GM21825 (cell line): ENCODE measurements around the gene SYCN.
"Not testable (repeated sequence)": the region's sequence is repeated elsewhere in the genome, so short reads cannot be mapped to it uniquely, and the experiment has no call there.

ENCODE experiments used
- ATAC-seq: cut with Tn5 transposase; IDR thresholded peaks from one replicate; pipeline ENCODE4 v1.9.1; 2021; ENCODE audit warnings: mild to moderate bottlenecking, moderate library complexity; ENCODE audit not compliant: unreplicated experiment

SYCN gene, protein sequence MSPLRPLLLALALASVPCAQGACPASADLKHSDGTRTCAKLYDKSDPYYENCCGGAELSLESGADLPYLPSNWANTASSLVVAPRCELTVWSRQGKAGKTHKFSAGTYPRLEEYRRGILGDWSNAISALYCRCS

DNA sequence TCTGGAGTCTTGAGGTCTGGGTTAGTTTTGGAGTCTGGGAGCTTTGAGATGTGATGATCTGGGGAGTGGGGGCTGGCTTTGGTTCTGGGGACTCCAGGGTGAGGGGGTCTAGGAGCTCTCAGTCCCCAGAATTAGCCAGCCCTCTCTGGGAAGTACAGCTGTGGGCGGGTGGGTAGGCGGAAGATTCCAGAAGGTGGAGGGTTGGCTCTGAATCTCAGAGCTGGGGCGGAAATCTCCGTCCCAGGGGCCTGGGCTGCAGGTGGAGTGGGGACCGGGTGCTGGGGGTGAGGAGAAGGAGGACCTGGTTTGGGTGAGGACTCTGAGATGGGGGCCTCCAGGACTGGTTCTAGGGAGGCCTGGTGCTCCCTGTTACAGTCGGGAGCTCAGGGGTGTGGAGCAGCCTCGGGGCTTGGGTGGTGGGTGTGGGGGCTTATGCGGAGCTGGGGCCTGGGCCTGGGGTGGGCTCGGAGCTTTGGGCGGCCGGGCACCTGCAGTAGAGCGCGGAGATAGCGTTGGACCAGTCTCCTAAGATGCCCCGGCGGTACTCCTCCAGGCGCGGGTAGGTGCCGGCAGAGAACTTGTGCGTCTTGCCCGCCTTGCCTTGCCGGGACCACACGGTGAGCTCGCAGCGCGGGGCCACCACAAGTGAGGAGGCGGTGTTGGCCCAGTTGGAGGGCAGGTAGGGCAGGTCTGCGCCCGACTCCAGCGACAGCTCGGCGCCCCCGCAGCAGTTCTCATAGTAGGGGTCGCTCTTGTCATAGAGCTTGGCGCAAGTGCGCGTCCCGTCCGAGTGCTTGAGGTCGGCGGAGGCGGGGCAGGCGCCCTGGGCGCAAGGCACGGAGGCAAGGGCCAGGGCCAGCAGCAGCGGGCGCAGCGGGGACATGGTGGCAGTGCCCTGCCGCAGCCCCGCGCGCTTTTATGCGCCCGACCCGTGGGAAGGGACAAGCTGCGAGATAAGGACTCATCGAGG lies at the start of gene SYCN:
TSS of gene SYCN (minus strand) at position 892 of the 970 bp plus-strand sequence. CDS start at position 883, 9 bp downstream.
- no peak for ATAC-seq

DNA sequence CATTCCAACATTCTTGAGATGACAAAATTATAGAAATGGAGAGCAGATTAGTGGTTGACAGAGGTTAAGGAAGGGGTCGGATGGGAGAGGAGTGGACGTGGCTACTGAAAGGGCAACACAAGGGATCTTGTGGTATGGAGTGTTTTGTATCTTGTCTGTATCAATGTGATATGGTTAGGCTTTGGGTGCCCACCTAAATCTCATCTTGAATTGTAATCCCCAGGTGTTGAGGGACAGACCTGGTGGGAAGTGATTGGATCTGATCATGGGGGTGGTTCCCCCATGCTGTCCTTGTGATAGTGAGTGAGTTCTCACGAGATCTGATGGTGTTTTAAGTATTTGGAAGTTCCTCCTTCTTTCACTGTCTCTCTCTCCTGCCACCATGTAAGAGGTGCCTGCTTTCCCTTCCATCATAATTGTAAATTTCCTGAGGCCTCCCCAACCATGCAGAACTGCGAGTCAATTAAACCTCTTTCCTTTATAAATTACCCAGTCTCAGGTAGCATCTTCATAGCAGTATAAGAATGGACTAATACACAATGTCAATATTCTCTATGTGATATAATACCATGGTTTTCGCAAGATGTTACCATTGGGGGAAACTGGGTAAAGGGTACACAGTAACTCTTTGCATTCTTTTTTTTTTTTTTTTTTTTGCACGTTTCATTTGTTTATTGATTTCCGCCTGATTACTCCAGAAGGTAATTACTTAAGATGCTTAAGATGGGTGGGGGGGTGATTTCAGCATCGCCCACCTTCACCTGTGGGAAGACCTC lies 49.5 kb upstream of the SYCN start:
- no peak for ATAC-seq

DNA sequence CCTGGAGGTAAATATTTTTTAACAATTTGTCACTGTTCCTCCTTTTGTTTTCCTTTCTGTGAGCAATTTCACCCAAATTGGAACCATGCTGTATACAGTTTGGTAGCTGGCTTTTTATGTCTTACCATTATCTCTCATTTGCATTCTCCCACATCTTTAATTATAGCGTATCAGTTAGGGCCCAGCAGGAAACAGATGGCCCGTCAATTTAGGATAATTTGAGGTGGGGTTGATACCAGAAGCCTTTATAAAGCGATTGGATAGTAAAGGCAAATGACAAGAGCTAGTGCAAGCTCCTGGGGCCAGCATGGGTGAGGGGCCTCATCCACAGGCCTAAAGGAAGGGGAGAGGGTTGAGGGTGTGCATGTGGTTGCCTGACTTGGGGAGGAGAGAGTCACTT lies 48.4 kb upstream of the SYCN start:
- ATAC-seq, result no peak

DNA sequence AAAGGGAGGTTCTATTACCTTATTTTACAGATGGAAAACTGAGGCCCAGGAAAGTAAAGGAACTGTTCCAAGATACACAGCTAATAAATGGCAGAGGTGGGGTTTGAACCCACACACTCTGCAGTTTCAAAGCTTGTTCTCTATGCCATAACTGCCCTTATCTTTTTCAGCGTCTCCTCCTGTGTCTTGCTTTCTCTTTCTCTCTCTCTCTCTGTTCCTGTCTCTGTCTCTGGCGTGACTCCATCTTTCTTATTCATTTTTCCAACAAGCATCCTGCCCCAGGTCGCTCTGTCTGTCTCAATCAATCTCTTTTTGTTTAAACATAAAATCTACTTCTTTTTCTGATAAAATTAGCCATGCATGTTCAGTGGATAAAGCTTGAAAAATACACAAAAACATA lies 47.8 kb upstream of the SYCN start:
- no peak for ATAC-seq

DNA sequence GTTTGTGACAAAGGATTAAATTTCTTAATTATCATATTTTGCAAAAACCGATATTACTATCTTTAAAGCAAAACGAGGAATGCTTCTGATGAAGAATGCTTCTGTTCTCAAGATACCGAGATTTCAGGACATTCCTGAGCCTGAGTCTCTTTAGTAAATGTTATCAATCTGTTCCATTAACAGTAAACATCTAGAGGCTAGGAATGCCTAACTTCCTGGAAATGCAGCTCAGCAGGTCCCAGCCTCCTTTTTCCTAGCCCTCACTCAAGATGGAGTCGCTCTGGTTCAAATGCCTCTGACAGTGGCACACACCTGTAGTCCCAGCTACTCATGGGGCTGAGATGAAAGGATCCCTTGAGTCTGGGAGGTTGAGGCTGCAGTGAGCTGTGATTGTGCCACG lies 47.0 kb upstream of the SYCN start:
- ATAC-seq, result no peak

DNA sequence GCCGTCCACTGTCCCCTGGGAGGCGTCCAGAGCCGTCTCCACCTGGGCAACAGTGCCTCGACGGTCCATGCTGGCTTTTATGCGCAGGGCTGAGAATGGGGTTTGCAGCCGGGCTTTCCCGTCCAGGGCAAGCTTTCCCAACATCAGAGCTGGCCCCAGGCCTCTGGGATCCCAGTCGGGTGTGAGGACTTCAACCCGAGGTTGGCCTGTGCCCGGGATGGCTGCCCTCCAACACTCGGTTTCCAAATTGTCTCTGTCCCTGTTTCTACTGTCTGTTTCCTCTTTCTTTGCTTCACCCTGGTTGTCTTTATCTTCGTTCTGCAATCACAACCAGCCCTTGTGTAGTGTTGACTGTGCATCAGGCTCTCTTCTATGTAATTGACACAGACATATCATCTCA lies 44.7 kb upstream of the SYCN start, which contains the start of gene IFNL4:
TSS of gene IFNL4 (minus strand) at position 51 of the 400 bp plus-strand sequence.
- no peak for ATAC-seq

DNA sequence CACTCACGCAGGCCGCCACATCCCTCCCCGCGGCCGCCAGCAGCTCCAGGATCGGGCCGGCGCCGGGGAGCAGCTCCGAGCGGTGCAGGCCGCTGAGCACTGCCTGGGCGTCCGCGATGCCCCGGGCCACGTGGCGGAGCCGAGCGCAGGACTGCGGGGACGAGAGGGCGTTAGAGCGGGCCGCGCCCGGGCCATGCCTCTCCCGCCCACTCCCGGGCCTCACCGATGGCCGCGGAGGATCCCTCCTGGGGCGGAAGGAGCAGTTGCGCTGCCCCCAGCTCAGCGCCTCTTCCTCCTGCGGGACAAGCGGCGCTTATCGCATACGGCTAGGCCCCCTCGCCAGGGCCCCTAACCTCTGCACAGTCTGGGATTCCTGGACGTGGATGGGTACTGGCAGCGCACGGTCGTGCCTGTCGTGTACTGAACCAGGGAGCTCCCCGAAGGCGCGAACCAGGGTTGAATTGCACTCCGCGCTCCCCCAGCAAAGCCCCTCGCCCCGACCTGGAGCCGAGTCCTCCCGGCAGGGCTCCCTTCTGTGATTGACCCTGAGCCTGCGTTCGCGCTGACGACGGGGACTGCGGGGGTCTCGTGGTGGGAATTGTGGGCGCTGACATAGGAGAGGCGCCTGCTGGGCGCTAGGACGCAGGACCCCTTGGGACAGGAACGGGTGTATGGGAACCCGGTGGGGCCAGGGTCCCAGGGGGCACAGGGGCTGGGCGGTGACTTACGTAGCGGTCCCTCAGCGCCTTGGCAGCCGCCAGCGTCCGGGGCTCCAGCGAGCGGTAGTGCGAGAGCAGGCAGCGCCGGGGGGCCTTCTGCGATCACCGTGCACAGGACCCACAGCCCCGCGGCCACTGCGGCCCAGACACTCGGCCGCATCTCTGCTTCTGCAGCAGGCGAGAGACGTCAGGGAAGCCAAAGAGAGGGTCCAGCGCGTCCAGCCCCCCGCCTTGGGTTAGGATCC lies 43.9 kb upstream of the SYCN start:
- ATAC-seq, result no peak

DNA sequence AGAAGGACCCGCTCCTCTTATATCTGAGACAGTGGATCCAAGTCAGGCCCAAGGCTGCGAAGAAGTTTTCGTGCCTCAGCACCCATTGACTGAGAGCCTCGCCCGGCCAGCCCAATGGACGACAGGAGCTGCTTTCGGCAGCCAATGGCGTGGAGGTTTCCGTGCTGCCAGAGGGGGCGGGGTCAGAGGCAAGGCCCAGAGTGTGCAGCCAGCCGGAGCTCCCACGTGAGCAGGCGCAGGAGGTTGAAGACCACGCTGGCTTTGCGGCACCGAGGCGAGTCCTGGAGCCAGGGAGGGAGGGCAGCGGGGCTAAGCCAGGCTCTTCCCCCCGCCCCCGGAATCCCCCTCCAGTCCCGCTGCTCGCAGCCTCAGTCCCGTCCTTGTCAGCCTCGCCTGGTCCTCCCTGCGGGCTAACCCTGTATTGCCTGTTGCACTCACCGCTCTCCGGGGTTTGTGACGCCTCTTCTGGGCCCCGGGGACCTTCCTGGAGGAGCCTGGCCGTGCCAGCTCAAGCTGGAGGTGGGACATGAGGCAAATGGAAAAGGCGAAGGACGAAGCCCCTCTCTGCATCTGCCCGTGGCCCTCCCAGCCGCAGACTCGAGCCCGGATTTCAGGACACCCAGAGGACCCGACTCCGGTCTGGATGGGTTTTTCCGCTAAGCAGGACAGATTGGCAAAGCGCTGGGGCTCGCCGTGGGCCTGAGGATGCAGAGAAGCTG lies 43.0 kb upstream of the SYCN start:
- ATAC-seq, result no peak

DNA sequence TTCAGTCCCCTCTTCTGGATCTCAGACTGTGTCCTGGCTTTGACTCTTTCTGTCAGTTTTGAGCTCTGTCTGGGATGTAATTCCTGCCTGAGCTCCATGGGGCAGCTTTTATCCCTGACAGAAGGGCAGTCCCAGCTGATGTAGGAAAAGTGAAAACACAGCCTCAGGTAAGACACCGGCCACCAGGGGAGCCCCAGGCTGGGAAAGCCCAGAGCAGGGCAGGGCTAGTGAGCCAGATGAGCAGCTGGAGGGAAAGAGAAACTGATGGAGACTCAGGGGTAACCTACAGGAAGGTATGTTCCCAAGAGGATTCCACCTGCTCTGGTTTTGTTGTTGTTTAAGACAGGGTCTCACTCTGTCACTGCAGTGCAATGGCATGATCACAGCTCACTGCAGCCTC lies 41.1 kb upstream of the SYCN start:
- ATAC-seq, result not testable (repeated sequence)

DNA sequence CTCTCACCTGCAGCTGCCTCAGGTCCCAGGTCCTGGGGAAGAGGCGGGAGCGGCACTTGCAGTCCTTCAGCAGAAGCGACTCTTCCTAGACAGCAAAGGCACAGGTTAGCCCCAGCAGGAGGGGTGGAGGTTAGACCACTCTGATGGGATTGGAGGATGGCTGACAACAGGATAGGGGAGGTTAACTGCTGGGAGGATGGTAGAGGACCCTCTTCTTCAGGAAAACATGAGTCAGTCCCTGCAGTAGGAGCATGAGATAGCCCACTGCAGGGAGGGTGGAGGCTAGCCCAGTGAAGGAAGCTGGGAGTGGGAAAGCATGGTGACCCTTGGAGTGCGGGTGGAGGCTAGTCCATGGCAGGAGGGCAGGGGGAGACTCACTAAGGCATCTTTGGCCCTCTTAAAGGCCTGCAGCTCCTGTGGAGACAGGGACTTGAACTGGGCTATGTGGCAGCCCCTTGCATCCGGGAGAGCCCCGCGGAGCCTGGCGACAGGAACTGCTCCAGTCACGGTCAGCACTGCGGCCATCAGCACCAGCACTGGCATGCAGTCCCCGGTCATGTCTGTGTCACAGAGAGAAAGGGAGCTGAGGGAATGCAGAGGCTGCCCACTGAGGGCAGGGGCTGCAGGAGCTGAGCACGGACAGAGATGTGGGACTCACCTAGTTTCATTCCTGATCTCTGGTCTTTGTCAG lies 40.5 kb upstream of the SYCN start, which contains the start of gene IFNL3:
TSS of gene IFNL3 (minus strand) at position 597 of the 691 bp plus-strand sequence. CDS start at position 558, 39 bp downstream.
- ATAC-seq, result not testable (repeated sequence)

DNA sequence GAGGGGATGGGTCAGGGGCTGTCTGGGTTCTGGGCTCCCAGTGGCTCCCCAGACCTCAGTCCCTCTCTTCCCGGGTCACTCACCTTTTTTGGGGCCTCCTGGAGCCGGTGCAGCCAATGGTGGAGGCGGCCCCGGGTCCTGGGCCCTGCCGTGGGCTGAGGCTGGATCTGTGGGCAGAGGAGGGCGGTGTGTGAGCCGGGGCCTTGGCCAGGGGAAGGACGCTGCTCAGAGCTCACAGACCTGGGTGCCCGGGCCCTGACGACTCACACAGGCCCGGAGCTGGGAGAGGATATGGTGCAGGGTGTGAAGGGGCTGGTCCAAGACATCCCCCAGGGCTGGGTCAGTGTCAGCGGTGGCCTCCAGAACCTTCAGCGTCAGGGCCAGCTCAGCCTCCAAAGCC lies 39.7 kb upstream of the SYCN start:
- ATAC-seq, result not testable (repeated sequence)

DNA sequence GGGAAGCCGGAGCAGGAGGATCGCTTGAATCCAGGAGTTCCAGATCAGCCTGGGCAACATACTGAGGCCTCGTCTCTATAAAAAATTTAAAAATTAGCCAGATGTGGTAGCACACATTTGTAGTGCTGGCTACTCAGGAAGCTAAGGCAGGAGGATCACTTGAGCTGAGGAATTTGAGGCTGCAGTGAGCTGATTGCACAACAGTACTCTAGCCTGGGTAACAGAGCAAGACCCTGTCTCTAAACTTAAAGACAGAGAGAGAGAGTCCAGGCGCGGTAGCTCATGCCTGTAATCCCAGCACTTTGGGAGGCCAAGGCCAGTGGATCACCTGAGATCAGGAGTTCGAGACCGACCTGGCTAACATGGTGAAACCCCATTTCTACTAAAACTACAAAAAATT lies 36.4 kb upstream of the SYCN start:
- ATAC-seq, result no peak

DNA sequence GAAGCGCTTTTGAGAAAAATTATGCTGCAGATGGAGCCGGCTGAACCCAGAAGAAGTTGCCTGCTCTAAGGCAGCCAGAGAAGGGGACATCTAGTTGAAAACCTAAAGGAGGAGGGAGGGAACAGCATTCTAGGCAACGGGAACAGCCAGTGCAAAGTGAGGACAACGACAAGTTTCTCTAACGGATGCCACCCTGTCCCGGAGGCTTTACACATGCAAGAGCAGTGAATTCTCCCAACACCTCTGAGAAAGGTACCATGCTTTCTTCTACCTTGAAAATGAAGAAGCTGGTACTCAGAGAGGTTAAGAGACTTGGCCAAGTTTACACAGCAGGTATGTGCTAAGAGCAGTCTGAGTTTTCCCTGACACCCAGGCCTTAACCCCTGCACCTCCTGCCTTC lies 34.9 kb upstream of the SYCN start:
- ATAC-seq, result no peak

DNA sequence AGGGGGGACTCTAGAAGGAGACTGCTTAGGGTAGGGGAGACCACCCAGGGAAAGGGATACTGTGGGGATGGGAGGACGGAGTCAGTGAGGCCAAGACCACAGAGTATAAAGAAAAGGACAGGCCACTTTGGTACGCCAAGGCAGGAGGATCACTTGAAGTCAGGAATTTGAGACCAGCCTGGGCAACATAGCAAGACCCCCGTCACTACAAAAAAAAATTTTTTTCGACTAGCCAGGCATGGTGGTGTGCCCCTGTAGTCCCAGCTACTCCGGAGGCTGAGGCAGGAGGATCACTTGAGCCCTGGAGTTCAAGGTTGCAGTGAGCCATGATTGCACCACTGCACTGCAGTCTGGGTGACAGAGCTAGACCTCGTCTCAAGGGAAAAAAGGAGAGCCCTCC lies 34.1 kb upstream of the SYCN start:
- no peak for ATAC-seq

DNA sequence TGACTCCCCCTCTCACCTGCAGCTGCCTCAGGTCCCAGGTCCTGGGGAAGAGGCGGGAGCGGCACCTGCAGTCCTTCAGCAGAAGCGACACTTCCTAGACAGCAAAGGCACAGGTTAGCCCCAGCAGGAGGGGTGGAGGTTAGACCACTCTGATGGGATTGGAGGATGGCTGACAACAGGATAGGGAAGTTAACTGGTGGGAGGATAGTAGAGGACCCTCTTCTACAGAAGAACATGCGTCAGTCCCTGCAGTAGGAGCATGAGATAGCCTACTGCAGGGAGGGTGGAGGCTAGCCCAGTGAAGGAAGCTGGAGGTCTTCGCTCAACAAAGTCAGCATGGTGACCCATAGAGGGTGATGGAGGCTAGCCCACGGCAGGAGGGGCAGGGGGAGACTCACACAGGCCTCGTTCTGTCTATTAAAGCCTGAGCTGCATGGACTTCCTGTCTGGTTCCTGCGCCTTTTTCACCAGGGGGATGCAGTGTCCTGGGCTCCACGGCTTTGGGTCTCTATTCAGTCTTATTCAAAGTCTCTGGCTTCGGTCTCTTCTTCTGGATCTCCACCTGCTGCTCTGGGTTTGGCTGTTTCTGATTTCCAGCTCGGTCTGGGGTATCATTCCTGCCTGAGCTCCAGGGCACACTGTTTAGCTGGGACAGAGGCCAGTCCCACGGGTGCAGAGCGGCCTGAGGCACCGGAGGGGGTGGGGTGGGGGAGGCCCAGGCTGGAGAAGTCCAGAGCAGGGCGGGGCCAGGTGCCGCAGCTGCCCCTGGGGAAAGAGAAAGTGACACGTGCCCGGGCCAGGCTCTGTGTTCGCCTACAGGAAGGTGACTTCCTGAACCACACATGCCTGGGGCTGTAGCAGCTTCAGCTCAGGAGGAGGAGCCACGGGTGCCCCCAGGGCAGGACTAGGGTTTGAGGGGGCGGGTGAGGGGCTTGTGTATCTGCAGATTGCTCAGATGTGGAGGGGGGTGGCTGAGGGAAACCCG lies 33.4 kb upstream of the SYCN start:
- peak; percentile 81 for ATAC-seq

DNA sequence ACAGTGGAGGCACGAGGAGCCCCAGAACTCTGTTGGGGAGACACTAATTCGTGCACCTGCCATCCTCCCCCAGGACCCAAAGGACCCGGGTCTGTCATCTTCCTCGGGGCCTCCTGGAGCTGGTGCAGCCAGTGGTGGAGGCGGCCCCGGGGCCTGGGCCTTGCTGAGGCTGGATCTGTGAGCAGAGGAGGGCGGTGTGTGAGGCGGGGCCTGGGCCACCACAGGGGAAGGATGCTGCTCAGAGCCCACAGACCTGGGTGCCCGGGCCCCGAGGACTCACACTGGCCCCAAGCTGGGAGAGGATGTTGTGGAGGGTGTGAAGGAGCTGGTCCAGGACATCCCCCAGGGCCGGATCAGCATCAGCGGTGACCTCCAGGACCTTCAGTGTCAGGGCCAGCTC lies 32.5 kb upstream of the SYCN start:
- ATAC-seq, result no peak

DNA sequence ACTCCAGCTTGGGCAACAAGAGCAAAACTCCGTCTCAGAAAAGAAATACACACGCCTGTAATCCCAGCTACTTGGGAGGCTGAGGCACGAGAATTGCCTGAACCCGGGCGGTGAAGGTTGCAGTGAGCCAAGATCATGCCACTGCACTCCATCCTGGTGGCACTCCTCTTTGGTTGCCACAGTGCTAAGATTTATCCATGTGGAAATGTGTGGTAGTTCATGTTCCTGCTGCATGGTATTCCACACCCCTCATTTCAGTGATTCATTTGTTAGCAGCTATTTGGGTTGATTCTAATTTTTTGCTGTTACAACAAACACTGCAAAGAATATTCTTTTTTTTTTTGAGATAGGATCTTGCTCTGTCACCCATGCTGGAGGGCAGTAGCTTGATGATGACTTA lies 28.6 kb upstream of the SYCN start:
- ATAC-seq, result no peak
